Neural progenitor cell (in vitro differentiated cells): ENCODE measurements around the gene CD19.

ENCODE experiments used
- CTCF ChIP-seq: fragments of 200-600 bp; sonication (generic); IDR thresholded peaks from 2 replicates; pipeline ENCODE4 v1.5.1; 2017; ENCODE audit warnings: antibody characterized with exemption, mild to moderate bottlenecking
- EZH2 ChIP-seq: fragments of 200-600 bp; sonication (generic); IDR thresholded peaks from 2 replicates; pipeline ENCODE4 v1.6.1; 2017; ENCODE audit warnings: antibody characterized with exemption, mild to moderate bottlenecking, moderate library complexity
- EZH2phosphoT487 ChIP-seq: fragments of 200-600 bp; sonication (generic); IDR thresholded peaks from 2 replicates; pipeline ENCODE4 v1.6.1; 2017; ENCODE audit warnings: antibody characterized with exemption

- no peak for TF ChIP-seq EZH2phosphoT487
- no peak for TF ChIP-seq CTCF
- TF ChIP-seq EZH2, result no peak
These were observed 32.7 kb downstream of the CD19 start for GRCh38 chr16:28964496-28964895.
